ENCODE measurements around the gene COMT. TPM values are rescaled to one million over a fixed set of nuclear protein-coding genes. Genes with fewer than 3 reads are reported as not detected.

COMT gene
- total RNA-seq, 1 donor from 2014 or later = 240 TPM

GRCh38 chr22:19990188-19990587, 48.6 kb downstream of the COMT start:
- Histone ChIP-seq H3K27me3 (no peaks in the 10 kb centered on the region), H3K4me3 (no peak overlapping the region), H3K27ac (no peak overlapping the region), H3K9me3 (no peaks in the 10 kb centered on the region), H3K4me1 (peaks cover 17% of the 10 kb centered on the region), H3K36me3 (no peaks in the 10 kb centered on the region)
- no peak for DNase-seq (ENCODE audit: extremely low spot score in 2 of 2)
- TF ChIP-seq POLR2AphosphoS5 (IDR thresholded peaks at IDR 0.05; ENCODE audit: insufficient read depth in 1 of 2, low read depth in 1 of 2) (no peak), POLR2A (IDR thresholded peaks at IDR 0.05) (no peak)
- TF ChIP-seq, protein P1, sequence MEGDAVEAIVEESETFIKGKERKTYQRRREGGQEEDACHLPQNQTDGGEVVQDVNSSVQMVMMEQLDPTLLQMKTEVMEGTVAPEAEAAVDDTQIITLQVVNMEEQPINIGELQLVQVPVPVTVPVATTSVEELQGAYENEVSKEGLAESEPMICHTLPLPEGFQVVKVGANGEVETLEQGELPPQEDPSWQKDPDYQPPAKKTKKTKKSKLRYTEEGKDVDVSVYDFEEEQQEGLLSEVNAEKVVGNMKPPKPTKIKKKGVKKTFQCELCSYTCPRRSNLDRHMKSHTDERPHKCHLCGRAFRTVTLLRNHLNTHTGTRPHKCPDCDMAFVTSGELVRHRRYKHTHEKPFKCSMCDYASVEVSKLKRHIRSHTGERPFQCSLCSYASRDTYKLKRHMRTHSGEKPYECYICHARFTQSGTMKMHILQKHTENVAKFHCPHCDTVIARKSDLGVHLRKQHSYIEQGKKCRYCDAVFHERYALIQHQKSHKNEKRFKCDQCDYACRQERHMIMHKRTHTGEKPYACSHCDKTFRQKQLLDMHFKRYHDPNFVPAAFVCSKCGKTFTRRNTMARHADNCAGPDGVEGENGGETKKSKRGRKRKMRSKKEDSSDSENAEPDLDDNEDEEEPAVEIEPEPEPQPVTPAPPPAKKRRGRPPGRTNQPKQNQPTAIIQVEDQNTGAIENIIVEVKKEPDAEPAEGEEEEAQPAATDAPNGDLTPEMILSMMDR (IDR thresholded peaks at IDR 0.05) = no peak
- intact Hi-C loops (cut with DNase I) = no loop called here

GRCh38 chr22:19990609-19991394, 49.2 kb downstream of the COMT start:
- Histone ChIP-seq H3K27me3 (no peaks in the 10 kb centered on the region), H3K36me3 (no peaks in the 10 kb centered on the region), H3K4me1 (peaks cover 17% of the 10 kb centered on the region), H3K9me3 (no peaks in the 10 kb centered on the region), H3K27ac (no peak overlapping the region), H3K4me3 (no peak overlapping the region)
- no peak for DNase-seq (ENCODE audit: extremely low spot score in 2 of 2)
- intact Hi-C loops (cut with DNase I) = no loop called here
- TF ChIP-seq POLR2AphosphoS5 (IDR thresholded peaks at IDR 0.05; ENCODE audit: insufficient read depth in 1 of 2, low read depth in 1 of 2) (no peak), POLR2A (IDR thresholded peaks at IDR 0.05) (no peak)
- TF ChIP-seq, protein P1 (IDR thresholded peaks at IDR 0.05) = no peak

DNA sequence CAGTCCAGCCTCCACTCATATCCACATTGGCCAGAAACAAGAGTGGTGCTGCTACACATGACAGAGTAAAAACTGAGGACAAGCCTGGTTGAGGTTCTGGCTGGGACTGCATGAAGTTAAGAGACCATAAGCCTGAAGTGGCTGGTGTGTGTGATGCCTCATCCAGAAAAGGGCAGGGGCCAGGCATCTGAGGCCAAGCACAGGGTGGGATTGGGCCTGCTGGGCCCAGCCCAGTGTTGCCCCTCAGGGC, 49.7 kb downstream of the COMT start:
- intact Hi-C loops (cut with DNase I) = no loop called here
- Histone ChIP-seq H3K9me3 (no peaks in the 10 kb centered on the region), H3K36me3 (no peaks in the 10 kb centered on the region), H3K4me1 (peaks cover 13% of the 10 kb centered on the region), H3K27ac (no peak overlapping the region), H3K4me3 (no peak overlapping the region), H3K27me3 (no peaks in the 10 kb centered on the region)
- TF ChIP-seq POLR2AphosphoS5 (IDR thresholded peaks at IDR 0.05; ENCODE audit: insufficient read depth in 1 of 2, low read depth in 1 of 2) = no peak
- TF ChIP-seq, protein P1 (IDR thresholded peaks at IDR 0.05) = no peak
- no peak for TF ChIP-seq POLR2A (IDR thresholded peaks at IDR 0.05)
- DNase-seq (ENCODE audit: extremely low spot score in 2 of 2) = no peak

DNA sequence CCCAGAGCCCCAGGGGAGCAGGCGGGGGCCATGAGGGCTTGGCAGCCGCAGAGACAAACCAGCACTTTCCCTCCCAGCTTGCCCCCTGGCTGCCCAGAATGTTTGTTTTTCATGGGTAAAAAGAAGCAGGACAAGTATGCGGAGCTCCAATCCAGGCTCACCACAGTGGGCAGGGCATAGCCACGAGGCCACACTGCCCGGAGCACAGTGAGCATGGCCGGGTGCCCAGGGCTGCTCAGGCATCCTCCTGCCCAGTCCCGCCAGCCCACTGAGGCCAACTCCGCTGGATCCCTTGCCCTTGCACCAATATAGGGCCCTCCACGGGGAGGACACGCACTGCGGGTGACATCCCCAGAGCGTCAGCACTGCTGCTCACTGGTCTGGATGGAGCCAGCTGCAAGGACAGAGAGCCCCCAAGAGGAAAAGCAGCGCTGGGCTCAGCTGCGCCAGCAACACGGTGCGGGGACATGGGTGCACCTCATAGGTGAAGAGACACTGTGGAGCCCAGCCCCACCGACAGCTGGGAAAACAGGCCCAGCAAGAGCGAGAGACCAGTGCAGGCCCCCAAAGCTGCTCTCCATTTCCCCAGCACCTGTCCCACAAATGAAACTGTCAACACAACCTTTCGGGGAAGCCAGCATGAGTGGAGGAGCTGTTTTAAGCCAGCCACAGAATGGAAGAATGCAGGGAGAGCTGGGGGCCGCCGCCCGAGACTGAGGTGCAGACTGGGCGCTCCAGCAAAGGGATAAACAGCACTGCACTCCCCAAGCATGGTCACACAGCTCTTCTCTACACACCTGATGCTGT, 50.3 kb downstream of the COMT start:
- H3K9me3 ChIP-seq = no peaks in the 10 kb centered on the region
- H3K4me1 ChIP-seq = peaks cover 8% of the 10 kb centered on the region
- H3K27me3 ChIP-seq = no peaks in the 10 kb centered on the region
- no peak overlapping the region for H3K4me3 ChIP-seq
- TF ChIP-seq POLR2A (IDR thresholded peaks at IDR 0.05) (no peak), POLR2AphosphoS5 (IDR thresholded peaks at IDR 0.05; ENCODE audit: insufficient read depth in 1 of 2, low read depth in 1 of 2) (no peak)
- TF ChIP-seq, protein P1 (IDR thresholded peaks at IDR 0.05) = no peak
- no peak overlapping the region for H3K27ac ChIP-seq
- no peaks in the 10 kb centered on the region for H3K36me3 ChIP-seq
- intact Hi-C loops (cut with DNase I) = no loop called here
- DNase-seq (ENCODE audit: extremely low spot score in 2 of 2) = no peak

DNA sequence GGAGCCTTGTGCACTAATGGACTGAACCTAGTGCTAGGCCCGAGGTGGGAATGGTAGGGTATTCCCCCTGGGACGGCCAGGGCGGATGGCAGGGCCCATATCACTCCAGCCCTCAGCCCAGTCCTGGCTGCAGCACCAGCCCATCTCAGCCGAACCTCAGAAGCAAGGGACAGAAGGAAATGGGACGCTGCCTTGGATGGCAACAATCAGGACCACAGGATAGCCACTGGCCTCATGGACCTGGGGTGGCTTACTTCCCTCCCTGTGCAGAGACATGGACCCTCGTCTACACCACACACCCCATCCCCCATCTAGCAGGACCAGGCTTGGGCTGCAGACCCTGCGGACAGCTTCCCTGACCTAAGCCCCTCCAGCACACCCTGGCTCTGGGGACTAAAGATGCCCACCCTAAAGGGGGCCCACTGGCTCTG, 50.9 kb downstream of the COMT start:
- intact Hi-C loops (cut with DNase I) = no loop called here
- TF ChIP-seq POLR2A (IDR thresholded peaks at IDR 0.05) (no peak), POLR2AphosphoS5 (IDR thresholded peaks at IDR 0.05; ENCODE audit: insufficient read depth in 1 of 2, low read depth in 1 of 2) (no peak)
- TF ChIP-seq, protein P1 (IDR thresholded peaks at IDR 0.05) = no peak
- Histone ChIP-seq H3K36me3 (no peaks in the 10 kb centered on the region), H3K27ac (no peak overlapping the region), H3K9me3 (no peaks in the 10 kb centered on the region), H3K4me1 (peaks cover 8% of the 10 kb centered on the region), H3K27me3 (no peaks in the 10 kb centered on the region), H3K4me3 (no peak overlapping the region)
- no peak for DNase-seq (ENCODE audit: extremely low spot score in 2 of 2)
